ENCODE data around the gene ADGRF1.

DNA sequence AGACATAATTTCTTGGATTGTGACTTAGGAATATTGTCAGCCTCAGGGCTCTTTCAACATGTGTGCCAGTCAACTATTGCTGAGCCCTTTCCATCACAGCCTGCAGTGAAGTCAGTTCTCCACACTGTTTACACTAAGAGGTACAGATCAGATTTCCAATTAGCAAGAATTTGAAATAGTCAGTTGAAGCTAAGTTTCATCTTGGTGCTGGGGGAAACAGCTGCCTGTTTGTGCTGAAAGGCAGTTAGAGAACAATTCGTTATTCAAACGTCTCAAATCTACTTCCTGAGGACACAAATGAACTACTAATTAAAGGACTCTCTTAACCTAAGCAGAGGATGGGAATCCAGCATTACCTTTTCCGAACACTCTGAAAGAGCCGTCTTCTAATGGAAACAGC lies 25.9 kb downstream of the ADGRF1 start:
- TF ChIP-seq, protein P1, sequence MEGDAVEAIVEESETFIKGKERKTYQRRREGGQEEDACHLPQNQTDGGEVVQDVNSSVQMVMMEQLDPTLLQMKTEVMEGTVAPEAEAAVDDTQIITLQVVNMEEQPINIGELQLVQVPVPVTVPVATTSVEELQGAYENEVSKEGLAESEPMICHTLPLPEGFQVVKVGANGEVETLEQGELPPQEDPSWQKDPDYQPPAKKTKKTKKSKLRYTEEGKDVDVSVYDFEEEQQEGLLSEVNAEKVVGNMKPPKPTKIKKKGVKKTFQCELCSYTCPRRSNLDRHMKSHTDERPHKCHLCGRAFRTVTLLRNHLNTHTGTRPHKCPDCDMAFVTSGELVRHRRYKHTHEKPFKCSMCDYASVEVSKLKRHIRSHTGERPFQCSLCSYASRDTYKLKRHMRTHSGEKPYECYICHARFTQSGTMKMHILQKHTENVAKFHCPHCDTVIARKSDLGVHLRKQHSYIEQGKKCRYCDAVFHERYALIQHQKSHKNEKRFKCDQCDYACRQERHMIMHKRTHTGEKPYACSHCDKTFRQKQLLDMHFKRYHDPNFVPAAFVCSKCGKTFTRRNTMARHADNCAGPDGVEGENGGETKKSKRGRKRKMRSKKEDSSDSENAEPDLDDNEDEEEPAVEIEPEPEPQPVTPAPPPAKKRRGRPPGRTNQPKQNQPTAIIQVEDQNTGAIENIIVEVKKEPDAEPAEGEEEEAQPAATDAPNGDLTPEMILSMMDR (IDR thresholded peaks at IDR 0.05; ENCODE audit: insufficient read depth, low read length, poor library complexity, severe bottlenecking), result no peak
- no peak for TF ChIP-seq EZH2phosphoT487 (conservative IDR thresholded peaks at IDR 0.05; ENCODE audit: low read length)
